ENCODE data around the gene DGKE. TPM values are rescaled to one million over a fixed set of nuclear protein-coding genes. Genes with fewer than 3 reads are reported as not detected.
A peak's percentile ranks its signal among the peaks of the same experiment; 100 is the strongest.

The DGKE gene
- total and polyA plus RNA-seq, 2 of the 13 experiments (the other 11 are each of a cell fraction or from before 2014, with no cell fraction given), result 3.2 to 5.3 TPM

DNA sequence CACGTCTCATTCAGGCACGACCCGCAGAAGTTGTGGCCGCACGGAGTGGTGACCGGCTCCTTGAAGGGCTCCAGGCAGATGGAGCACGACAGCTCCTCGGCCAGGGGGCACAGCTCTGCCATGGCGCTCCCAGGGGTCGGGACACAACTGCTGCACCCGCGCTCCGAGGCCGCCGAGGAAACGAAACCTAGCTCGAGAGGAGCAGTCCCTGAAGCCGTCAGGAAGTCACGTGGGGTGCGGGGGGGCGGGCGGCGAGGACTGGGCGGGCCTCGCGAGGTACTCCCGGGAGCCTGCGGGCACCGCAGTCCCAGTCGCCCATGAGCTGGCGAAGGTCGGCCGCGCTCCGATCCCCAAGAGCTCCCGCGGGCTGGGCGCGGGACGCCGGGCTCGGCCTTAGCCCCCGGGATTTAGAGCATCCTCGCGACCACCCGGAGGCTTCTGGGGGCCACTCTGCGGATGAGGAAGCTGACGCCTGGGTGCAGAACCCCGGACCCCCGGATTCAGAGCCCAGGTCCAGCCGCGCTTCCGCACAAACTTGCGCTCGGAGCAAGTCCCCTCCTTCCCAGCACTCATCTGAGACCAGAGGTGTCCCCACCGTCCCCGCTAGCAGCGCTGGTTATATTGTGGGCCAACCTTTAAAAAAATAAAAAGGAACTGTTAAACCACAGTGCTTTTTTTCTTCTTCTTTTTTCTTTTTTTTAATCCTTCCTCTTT is 80.1 kb downstream of the DGKE start, which contains the start of gene TRIM25 (continued):
- TF ChIP-seq, protein P1, sequence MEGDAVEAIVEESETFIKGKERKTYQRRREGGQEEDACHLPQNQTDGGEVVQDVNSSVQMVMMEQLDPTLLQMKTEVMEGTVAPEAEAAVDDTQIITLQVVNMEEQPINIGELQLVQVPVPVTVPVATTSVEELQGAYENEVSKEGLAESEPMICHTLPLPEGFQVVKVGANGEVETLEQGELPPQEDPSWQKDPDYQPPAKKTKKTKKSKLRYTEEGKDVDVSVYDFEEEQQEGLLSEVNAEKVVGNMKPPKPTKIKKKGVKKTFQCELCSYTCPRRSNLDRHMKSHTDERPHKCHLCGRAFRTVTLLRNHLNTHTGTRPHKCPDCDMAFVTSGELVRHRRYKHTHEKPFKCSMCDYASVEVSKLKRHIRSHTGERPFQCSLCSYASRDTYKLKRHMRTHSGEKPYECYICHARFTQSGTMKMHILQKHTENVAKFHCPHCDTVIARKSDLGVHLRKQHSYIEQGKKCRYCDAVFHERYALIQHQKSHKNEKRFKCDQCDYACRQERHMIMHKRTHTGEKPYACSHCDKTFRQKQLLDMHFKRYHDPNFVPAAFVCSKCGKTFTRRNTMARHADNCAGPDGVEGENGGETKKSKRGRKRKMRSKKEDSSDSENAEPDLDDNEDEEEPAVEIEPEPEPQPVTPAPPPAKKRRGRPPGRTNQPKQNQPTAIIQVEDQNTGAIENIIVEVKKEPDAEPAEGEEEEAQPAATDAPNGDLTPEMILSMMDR (CRISPR knock-in tag; IDR thresholded peaks at IDR 0.05), result no peak
- TF ChIP-seq ZBTB44 (CRISPR knock-in tag; IDR thresholded peaks at IDR 0.05), result peak; percentile 46; the same call in 1 of the 2 replicates
- no peak; the same call in 1 of the 2 replicates for TF ChIP-seq RELA (CRISPR knock-in tag; IDR thresholded peaks at IDR 0.05)
- peak; percentile 89 for TF ChIP-seq ZFP37 (CRISPR knock-in tag; IDR thresholded peaks at IDR 0.05; ENCODE audit: borderline replicate concordance)
- no peak for TF ChIP-seq BCLAF1 (IDR thresholded peaks at IDR 0.05)
- TF ChIP-seq ZNF83 (CRISPR knock-in tag; IDR thresholded peaks at IDR 0.05; ENCODE audit: borderline replicate concordance), result peak; percentile 92
- TF ChIP-seq, protein P2, sequence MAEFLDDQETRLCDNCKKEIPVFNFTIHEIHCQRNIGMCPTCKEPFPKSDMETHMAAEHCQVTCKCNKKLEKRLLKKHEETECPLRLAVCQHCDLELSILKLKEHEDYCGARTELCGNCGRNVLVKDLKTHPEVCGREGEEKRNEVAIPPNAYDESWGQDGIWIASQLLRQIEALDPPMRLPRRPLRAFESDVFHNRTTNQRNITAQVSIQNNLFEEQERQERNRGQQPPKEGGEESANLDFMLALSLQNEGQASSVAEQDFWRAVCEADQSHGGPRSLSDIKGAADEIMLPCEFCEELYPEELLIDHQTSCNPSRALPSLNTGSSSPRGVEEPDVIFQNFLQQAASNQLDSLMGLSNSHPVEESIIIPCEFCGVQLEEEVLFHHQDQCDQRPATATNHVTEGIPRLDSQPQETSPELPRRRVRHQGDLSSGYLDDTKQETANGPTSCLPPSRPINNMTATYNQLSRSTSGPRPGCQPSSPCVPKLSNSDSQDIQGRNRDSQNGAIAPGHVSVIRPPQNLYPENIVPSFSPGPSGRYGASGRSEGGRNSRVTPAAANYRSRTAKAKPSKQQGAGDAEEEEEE (CRISPR knock-in tag; IDR thresholded peaks at IDR 0.05; ENCODE audit: borderline replicate concordance), result peak; percentile 44; the same call in 1 of the 2 replicates
- peak; percentile 97 for TF ChIP-seq HOXA5 (CRISPR knock-in tag; IDR thresholded peaks at IDR 0.05)
- TF ChIP-seq, protein P3, sequence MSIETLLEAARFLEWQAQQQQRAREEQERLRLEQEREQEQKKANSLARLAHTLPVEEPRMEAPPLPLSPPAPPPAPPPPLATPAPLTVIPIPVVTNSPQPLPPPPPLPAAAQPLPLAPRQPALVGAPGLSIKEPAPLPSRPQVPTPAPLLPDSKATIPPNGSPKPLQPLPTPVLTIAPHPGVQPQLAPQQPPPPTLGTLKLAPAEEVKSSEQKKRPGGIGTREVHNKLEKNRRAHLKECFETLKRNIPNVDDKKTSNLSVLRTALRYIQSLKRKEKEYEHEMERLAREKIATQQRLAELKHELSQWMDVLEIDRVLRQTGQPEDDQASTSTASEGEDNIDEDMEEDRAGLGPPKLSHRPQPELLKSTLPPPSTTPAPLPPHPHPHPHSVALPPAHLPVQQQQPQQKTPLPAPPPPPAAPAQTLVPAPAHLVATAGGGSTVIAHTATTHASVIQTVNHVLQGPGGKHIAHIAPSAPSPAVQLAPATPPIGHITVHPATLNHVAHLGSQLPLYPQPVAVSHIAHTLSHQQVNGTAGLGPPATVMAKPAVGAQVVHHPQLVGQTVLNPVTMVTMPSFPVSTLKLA (IDR thresholded peaks at IDR 0.05), result no peak
- TF ChIP-seq GPN1 (CRISPR knock-in tag; IDR thresholded peaks at IDR 0.05; ENCODE audit: borderline replicate concordance), result no peak
- 0 out of 2 replicates have a peak, but pooled peaks have one; percentile 82 for TF ChIP-seq HOXD1 (CRISPR knock-in tag; IDR thresholded peaks at IDR 0.05)
- peak; percentile 66 for TF ChIP-seq NCOA2 (CRISPR knock-in tag; IDR thresholded peaks at IDR 0.05)
- no peak for TF ChIP-seq NR3C1 (CRISPR knock-in tag; IDR thresholded peaks at IDR 0.05)
- TF ChIP-seq ZNF580 (CRISPR knock-in tag; IDR thresholded peaks at IDR 0.05; ENCODE audit: borderline replicate concordance, low read depth), result peak; percentile 85; the same call in 1 of the 2 replicates
- no peak for TF ChIP-seq SMARCC2 (IDR thresholded peaks at IDR 0.05)
- no peak for TF ChIP-seq ARNT (IDR thresholded peaks at IDR 0.05)

Measured in HepG2 (cell line).